Subcutaneous abdominal adipose tissue (tissue), 5 donors: ENCODE measurements around the gene KRTAP10-7.
"Not testable (repeated sequence)": the region's sequence is repeated elsewhere in the genome, so short reads cannot be mapped to it uniquely, and the experiment has no call there.

ENCODE experiments used
- H3K27ac ChIP-seq: one replicate; pipeline ENCODE4 v1.7.0; 2013; ENCODE audit warnings: low read depth, mild to moderate bottlenecking, inconsistent platforms, low read length, moderate library complexity
- H3K27me3 ChIP-seq, 5 donors: one replicate each; pipeline ENCODE4 v1.7.0; 2013; ENCODE audit warnings: low read length in 5 of 5, inconsistent platforms in 1 of 5; ENCODE audit not compliant: control insufficient read depth in 5 of 5, insufficient read depth in 4 of 5
- H3K36me3 ChIP-seq, 5 donors: one replicate each; pipeline ENCODE4 v1.7.0; 2013; ENCODE audit warnings: low read length in 5 of 5; ENCODE audit not compliant: control insufficient read depth in 5 of 5, insufficient read depth in 5 of 5
- H3K4me1 ChIP-seq, 5 donors: one replicate each; pipeline ENCODE4 v1.7.0; 2013; ENCODE audit warnings: low read length in 5 of 5, mild to moderate bottlenecking in 3 of 5, moderate library complexity in 1 of 5; ENCODE audit not compliant: control insufficient read depth in 5 of 5, insufficient read depth in 5 of 5
- H3K4me3 ChIP-seq, 5 donors: one replicate each; pipeline ENCODE4 v1.7.0; 2013; ENCODE audit warnings: low read length in 5 of 5, low read depth in 1 of 5
- H3K9ac ChIP-seq, 5 donors: one replicate each; pipeline ENCODE4 v1.7.0; 2013; ENCODE audit warnings: low read length in 5 of 5, mild to moderate bottlenecking in 4 of 5, moderate library complexity in 3 of 5
- H3K9me3 ChIP-seq, 5 donors: one replicate each; pipeline ENCODE4 v1.7.0; 2013; ENCODE audit warnings: low read length in 5 of 5; ENCODE audit not compliant: control insufficient read depth in 5 of 5
- donor health status: healthy.
- donor health status: healthy.
- donor health status: healthy.
- donor health status: healthy.
- donor health status: healthy.

The KRTAP10-7 gene

GRCh38 chr21:44643741-44644310, 43.4 kb downstream of the KRTAP10-7 start:
- peaks cover 3 to 27% (median 14%) of the 10 kb centered on the region in 5 donors for H3K27me3 ChIP-seq
- H3K36me3 ChIP-seq: no peaks in the 10 kb centered on the region
- peaks cover 6 to 33% (median 25%) of the 10 kb centered on the region in 5 donors for H3K9me3 ChIP-seq
- no peaks in the 10 kb centered on the region for H3K4me1 ChIP-seq
- no peak overlapping the region for H3K9ac ChIP-seq
- H3K27ac ChIP-seq: no peak overlapping the region
- H3K4me3 ChIP-seq: no peak overlapping the region

- no peaks in the 10 kb centered on the region for H3K4me1 ChIP-seq
- peaks cover 6 to 33% (median 25%) of the 10 kb centered on the region in 5 donors for H3K9me3 ChIP-seq
- no peak overlapping the region for H3K27ac ChIP-seq
- H3K27me3 ChIP-seq: peaks cover 3 to 25% (median 16%) of the 10 kb centered on the region in 5 donors
- no peaks in the 10 kb centered on the region for H3K36me3 ChIP-seq
- H3K9ac ChIP-seq: no peak overlapping the region
- H3K4me3 ChIP-seq: no peak overlapping the region
Measured at GRCh38 chr21:44644878-44645277, 44.5 kb downstream of the KRTAP10-7 start.

DNA sequence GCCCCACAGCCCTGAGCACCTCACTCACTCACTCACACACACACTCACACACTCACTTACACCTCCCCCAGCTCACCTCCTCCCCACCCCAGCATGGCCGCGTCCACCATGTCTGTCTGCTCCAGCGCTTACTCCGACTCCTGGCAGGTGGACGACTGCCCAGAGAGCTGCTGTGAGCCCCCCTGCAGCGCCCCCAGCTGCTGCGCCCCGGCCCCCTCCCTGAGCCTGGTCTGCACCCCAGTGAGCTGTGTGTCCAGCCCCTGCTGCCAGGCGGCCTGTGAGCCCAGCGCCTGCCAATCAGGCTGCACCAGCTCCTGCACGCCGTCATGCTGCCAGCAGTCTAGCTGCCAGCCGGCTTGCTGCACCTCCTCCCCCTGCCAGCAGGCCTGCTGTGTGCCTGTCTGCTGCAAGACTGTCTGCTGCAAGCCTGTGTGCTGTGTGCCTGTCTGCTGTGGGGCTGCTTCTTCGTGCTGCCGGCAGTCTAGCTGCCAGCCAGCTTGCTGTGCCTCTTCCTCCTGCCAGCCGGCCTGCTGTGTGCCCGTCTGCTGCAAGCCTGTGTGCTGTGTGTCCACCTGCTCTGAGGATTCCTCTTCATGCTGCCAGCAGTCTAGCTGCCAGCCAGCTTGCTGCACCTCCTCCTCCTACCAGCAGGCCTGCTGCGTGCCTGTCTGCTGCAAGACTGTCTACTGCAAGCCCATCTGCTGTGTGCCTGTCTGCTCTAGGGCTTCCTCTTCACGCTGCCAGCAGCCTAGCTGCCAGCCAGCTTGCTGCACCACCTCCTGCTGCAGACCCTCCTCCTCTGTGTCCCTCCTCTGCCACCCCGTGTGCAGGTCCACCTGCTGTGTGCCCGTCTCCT, 46.2 kb downstream of the KRTAP10-7 start, which contains the start of gene KRTAP10-11:
TSS of gene KRTAP10-11 (plus strand) at position 49 of the 856 bp plus-strand sequence. CDS start at position 94, 45 bp downstream.
- H3K4me1 ChIP-seq, H3K4me3 ChIP-seq, H3K27ac ChIP-seq, H3K9ac ChIP-seq, H3K36me3 ChIP-seq: not testable (repeated sequence)
- H3K9me3 ChIP-seq: peaks cover 4 to 23% (median 11%) of the 10 kb centered on the region in 5 donors
- peaks cover 3 to 29% (median 16%) of the 10 kb centered on the region in 5 donors for H3K27me3 ChIP-seq

DNA sequence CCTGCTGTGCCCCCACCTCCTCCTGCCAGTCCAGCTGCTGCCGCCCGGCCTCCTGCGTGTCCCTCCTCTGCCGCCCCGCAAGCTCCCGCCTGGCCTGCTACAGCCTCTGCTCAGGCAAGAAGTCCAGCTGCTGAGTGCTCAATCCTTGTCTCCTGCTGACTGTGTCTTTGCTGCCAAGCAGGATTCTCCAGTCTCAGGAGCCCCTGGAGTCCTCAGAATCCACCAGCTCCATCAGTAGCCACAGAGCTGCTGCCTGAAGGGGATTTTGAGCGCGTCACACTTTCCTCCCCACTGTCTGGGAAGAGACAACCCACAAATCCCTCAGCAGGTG, 46.8 kb downstream of the KRTAP10-7 start:
- Histone ChIP-seq H3K4me3 (no peak overlapping the region), H3K9me3 (peaks cover 4 to 23% (median 11%) of the 10 kb centered on the region in 5 donors), H3K27ac (no peak overlapping the region), H3K27me3 (peaks cover 3 to 29% (median 16%) of the 10 kb centered on the region in 5 donors), H3K9ac (no peak overlapping the region), H3K4me1 (no peaks in the 10 kb centered on the region), H3K36me3 (no peaks in the 10 kb centered on the region)

- Histone ChIP-seq H3K4me3 (no peak overlapping the region), H3K27ac (no peak overlapping the region), H3K9me3 (peaks cover 4 to 18% (median 10%) of the 10 kb centered on the region in 5 donors), H3K9ac (no peak overlapping the region), H3K27me3 (peaks cover 3 to 29% (median 16%) of the 10 kb centered on the region in 5 donors), H3K36me3 (no peaks in the 10 kb centered on the region), H3K4me1 (no peaks in the 10 kb centered on the region)
Measured at GRCh38 chr21:44648557-44649311, 48.3 kb downstream of the KRTAP10-7 start.

DNA sequence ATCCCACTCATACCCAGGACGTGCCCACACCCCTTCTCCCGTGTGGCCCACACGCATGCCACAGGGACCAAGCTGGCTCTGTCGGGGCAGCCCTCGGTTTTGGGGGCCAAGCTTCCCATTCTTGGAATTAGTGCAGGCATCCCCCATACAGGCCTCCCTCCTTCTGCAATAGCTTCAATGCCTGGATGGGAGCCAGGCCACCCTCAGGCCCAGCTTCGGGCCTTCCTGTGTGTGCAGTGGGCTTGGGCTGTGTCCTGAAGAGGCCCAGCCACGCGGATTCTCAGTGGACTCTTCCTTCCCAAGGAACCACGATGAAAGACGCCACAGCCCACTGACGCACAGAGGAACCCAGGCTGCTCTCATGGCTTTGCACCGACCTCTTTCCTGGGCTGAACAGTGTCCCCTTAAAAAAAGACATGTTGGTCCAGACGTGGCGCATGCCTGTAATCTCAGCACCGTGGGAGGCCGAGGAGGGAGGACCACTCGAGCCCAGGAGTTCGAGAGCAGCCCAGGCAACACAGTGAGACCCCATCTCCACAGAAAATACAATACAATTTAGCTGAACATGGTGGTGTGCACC, 49.2 kb downstream of the KRTAP10-7 start:
- H3K4me1 ChIP-seq: no peaks in the 10 kb centered on the region
- no peak overlapping the region for H3K27ac ChIP-seq
- peaks cover 0 to 10% (median 4%) of the 10 kb centered on the region in 5 donors for H3K9me3 ChIP-seq
- peaks cover 3 to 32% (median 23%) of the 10 kb centered on the region in 5 donors for H3K27me3 ChIP-seq
- H3K9ac ChIP-seq: no peak overlapping the region
- no peak overlapping the region for H3K4me3 ChIP-seq
- H3K36me3 ChIP-seq: no peaks in the 10 kb centered on the region

DNA sequence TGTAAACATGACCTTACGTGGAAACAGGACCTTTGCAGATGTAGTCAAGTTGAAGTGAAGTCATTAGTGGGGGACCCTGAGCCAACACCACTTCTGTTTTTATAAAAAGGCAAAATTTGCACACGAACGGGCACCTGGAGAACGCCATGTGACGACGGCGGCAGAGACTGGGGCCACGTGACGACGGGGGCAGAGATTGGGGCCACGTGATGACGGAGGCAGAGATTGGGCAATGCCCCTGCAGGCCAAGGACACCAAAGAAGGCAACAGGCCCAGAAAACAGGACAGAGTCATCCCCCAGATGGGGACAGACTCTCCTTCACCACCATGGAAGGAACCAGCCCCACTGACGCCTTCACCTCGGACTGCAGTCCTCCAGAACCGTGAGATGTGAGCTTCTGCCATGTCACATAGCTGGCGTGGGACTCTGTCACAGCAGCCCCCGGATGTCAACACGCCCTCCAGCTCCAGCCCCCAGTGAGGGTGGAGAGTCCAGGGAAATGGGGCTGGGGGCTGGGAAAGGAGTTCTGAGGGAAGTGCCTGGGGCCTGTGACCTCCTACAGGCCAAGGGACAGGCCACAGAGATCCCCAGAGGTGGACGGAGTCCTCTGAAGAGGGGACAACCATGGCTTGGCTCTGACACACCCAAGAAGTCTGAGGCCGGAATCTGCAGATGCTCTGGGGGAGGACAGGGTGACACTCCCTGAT, 50.0 kb downstream of the KRTAP10-7 start:
- Histone ChIP-seq H3K4me3 (no peak overlapping the region), H3K9me3 (peaks cover 0 to 3% (median under 1%) of the 10 kb centered on the region in 5 donors), H3K36me3 (no peaks in the 10 kb centered on the region), H3K9ac (no peak overlapping the region), H3K4me1 (no peaks in the 10 kb centered on the region), H3K27me3 (peaks cover 3 to 34% (median 23%) of the 10 kb centered on the region in 5 donors), H3K27ac (no peak overlapping the region)

- no peak overlapping the region for H3K4me3 ChIP-seq
- peaks cover 0 to 6% (median 5%) of the 10 kb centered on the region in 5 donors for H3K9me3 ChIP-seq
- H3K27ac ChIP-seq: no peak overlapping the region
- H3K4me1 ChIP-seq: no peaks in the 10 kb centered on the region
- peaks cover 3 to 34% (median 23%) of the 10 kb centered on the region in 5 donors for H3K27me3 ChIP-seq
- no peaks in the 10 kb centered on the region for H3K36me3 ChIP-seq
- no peak overlapping the region for H3K9ac ChIP-seq
Measured at GRCh38 chr21:44650973-44651675, 50.7 kb downstream of the KRTAP10-7 start.
